CD4-positive, alpha-beta T cell treated with Interleukin-15 for 4 hours (primary cell): ENCODE data around the gene CHD5.

Experiments used
- DNase-seq: peaks from one replicate; pipeline ENCODE4 v3.0.0-alpha.2; 2020; ENCODE audit warnings: low spot score

The CHD5 gene

GRCh38 chr1:6172549-6172948, 7.6 kb downstream of the CHD5 start:
- no peak for DNase-seq

- DNase-seq: no peak
Measured at GRCh38 chr1:6171548-6172124, 8.5 kb downstream of the CHD5 start.

- DNase-seq: no peak
Measured at GRCh38 chr1:6170742-6171201, 9.3 kb downstream of the CHD5 start.

- no peak for DNase-seq
Measured at GRCh38 chr1:6170116-6170741, 9.9 kb downstream of the CHD5 start.

- no peak for DNase-seq
Measured at GRCh38 chr1:6168947-6169586, 11.1 kb downstream of the CHD5 start.

- no peak for DNase-seq
Measured at GRCh38 chr1:6167391-6168303, 12.5 kb downstream of the CHD5 start.

GRCh38 chr1:6166655-6167390, 13.3 kb downstream of the CHD5 start:
- no peak for DNase-seq

- DNase-seq: no peak
Measured at GRCh38 chr1:6166221-6166620, 13.9 kb downstream of the CHD5 start.

- DNase-seq: no peak
Measured at GRCh38 chr1:6165441-6165985, 14.6 kb downstream of the CHD5 start.

- DNase-seq: no peak
Measured at GRCh38 chr1:6165027-6165426, 15.1 kb downstream of the CHD5 start.

GRCh38 chr1:6163973-6164617, 16.0 kb downstream of the CHD5 start:
- DNase-seq: no peak

- no peak for DNase-seq
Measured at GRCh38 chr1:6163191-6163972, 16.7 kb downstream of the CHD5 start.

GRCh38 chr1:6162773-6163172, 17.3 kb downstream of the CHD5 start:
- no peak for DNase-seq

- no peak for DNase-seq
Measured at GRCh38 chr1:6162341-6162740, 17.8 kb downstream of the CHD5 start.

- no peak for DNase-seq
Measured at GRCh38 chr1:6158181-6158580, 21.9 kb downstream of the CHD5 start.

- no peak for DNase-seq
Measured at GRCh38 chr1:6157528-6158174, 22.5 kb downstream of the CHD5 start.

GRCh38 chr1:6157132-6157527, 23.0 kb downstream of the CHD5 start:
- DNase-seq: no peak

GRCh38 chr1:6154525-6155319, 25.4 kb downstream of the CHD5 start:
- no peak for DNase-seq

GRCh38 chr1:6152882-6153281, 27.2 kb downstream of the CHD5 start:
- DNase-seq: no peak
